Small intestine (tissue), 7 donors: ENCODE measurements around the gene MPP1. TPM values are rescaled to one million over a fixed set of nuclear protein-coding genes. Genes with fewer than 3 reads are reported as not detected.
A peak's percentile ranks its signal among the peaks of the same experiment; 100 is the strongest.

ENCODE experiments used
- DNase-seq, 2 donors: peaks; one replicate each; pipeline versions ENCODE4 v3.0.0 to v3.0.0-alpha.2; 2013
- FAIRE-seq: peaks from 2 replicates; lab custom pipeline; 2012; peaks lifted over from hg19 to GRCh38; lab: Jason Lieb, UNC
- H3K27ac ChIP-seq, 3 donors: one replicate each; pipeline ENCODE4 v1.5.1; 2013; ENCODE audit warnings: low read length in 2 of 3, mild to moderate bottlenecking in 2 of 3, control low read depth in 1 of 3, inconsistent platforms in 1 of 3, low read depth in 1 of 3, moderate library complexity in 1 of 3
- H3K27me3 ChIP-seq, 3 donors: one replicate each; pipeline ENCODE4 v1.6.1; 2013; ENCODE audit warnings: low read length in 3 of 3, inconsistent platforms in 1 of 3; ENCODE audit not compliant: control insufficient read depth in 3 of 3, insufficient read depth in 3 of 3
- H3K36me3 ChIP-seq, 3 donors: one replicate each; pipeline ENCODE4 v1.6.1; 2013; ENCODE audit warnings: low read length in 3 of 3, inconsistent platforms in 1 of 3, low read depth in 1 of 3, mild to moderate bottlenecking in 1 of 3, moderate library complexity in 1 of 3; ENCODE audit not compliant: control insufficient read depth in 3 of 3, insufficient read depth in 2 of 3
- H3K4me1 ChIP-seq, 3 donors: one replicate each; pipeline ENCODE4 v1.6.1; 2013; ENCODE audit warnings: low read length in 2 of 3, inconsistent platforms in 1 of 3, low read depth in 1 of 3, mild to moderate bottlenecking in 1 of 3, moderate library complexity in 1 of 3; ENCODE audit not compliant: control insufficient read depth in 3 of 3, insufficient read depth in 2 of 3
- H3K4me3 ChIP-seq, 3 donors: one replicate each; pipeline ENCODE4 v1.5.1; 2013; ENCODE audit warnings: low read length in 3 of 3, control low read depth in 1 of 3, inconsistent platforms in 1 of 3, low read depth in 1 of 3, mild to moderate bottlenecking in 1 of 3, moderate library complexity in 1 of 3
- H3K9me3 ChIP-seq, 2 donors: one replicate each; pipeline ENCODE4 v1.6.1; 2013; ENCODE audit warnings: low read depth in 1 of 2, low read length in 1 of 2; ENCODE audit not compliant: control insufficient read depth in 2 of 2, insufficient read depth in 1 of 2
- WGBS, 3 donors: extraction: QIAGEN DNeasy Blood & Tissue Kit; methylation state at CpG; one replicate each; pipeline ENCODE4 v1.1.7; 2013; 5-methylcytosine and 5-hydroxymethylcytosine counted together
- polyA plus RNA-seq, 4 donors: library from polyadenylated mRNA; stranded (reverse) in 3 of 4; unstranded in 1 of 4; fragments of 200-250 nt in 3 of 4; fragments of 120-200 nt in 1 of 4; gene quantifications; one replicate each; pipeline versions ENCODE4 v1.2.1 to v1.2.3, GENCODE V29; 2013
- donor health status: healthy with polysubstance abuse.
- donor health status: control.
- donor health status: control.
- donor health status: Bipolar disorder and iron deficiency.
- donor health status: healthy.

Gene MPP1
- polyA plus RNA-seq, 4 donors: 35.9 to 199 (median 87.7) TPM

GRCh38 chrX:154806837-154807501 lies 1.7 kb upstream of the MPP1 start:
- no peak overlapping the region for H3K4me3 ChIP-seq
- H3K27me3 ChIP-seq: no peaks in the 10 kb centered on the region
- no peaks in the 10 kb centered on the region for H3K36me3 ChIP-seq
- no peak overlapping the region for H3K27ac ChIP-seq
- DNase-seq: no peak
- WGBS, 3 donors: 88 to 97% (median 94%) methylated on average over 5 of the region's 5 CpGs
- no peak for FAIRE-seq
- H3K4me1 ChIP-seq: peaks cover 0 to 20% (median 0%) of the 10 kb centered on the region in 3 donors
- H3K9me3 ChIP-seq: no peaks in the 10 kb centered on the region

GRCh38 chrX:154805696-154806091 lies 409 bp upstream of the MPP1 start:
- DNase-seq (peak; percentile 79 to 82), FAIRE-seq (no peak)
- Histone ChIP-seq H3K4me3 (peak overlapping the region in 2 of 3 donors; percentile 73 to 84), H3K9me3 (no peaks in the 10 kb centered on the region), H3K27ac (peak overlapping the region; percentile 82 to 88 (median 84)), H3K27me3 (no peaks in the 10 kb centered on the region), H3K4me1 (peaks cover 0 to 30% (median 0%) of the 10 kb centered on the region in 3 donors), H3K36me3 (no peaks in the 10 kb centered on the region)
- WGBS, 3 donors: 7 to 35% (median 12%) methylated on average over 9 to 13 of the region's 13 CpGs

DNA sequence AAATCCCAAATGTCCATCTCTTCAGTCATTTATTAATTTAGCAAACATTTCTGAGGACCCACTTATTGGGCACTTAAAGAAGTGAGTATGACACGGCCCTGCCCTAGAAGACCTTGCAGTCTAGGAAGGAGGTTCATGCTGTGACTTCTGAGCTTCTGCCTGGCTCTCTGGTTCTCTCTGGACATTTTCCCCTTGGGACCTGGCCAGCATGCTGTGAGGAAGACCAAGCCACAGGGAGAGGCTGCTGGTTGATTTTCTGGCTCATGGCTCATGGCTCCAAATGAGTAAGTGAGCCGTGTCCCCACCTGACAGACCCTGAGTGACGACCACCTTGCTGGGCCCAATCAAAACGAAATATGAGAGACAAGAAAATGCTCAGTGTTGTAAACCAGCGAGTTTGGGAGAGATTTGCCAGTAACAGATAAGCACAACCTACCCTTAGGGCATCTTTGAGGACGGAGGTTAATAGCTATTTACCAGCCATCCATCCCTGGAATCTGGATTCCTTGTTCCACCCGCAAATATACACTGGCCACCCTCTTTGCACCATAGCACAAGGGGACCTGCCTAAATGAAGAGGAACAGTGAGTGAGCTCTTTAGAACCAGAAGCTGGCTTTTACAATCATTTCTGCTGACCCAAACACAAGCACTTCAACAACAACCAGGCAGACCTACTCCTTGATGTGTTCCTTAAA lies 876 bp downstream of the MPP1 start:
- Histone ChIP-seq H3K27me3 (no peaks in the 10 kb centered on the region), H3K4me3 (peak overlapping the region; percentile 51 to 84 (median 73)), H3K4me1 (peaks cover 0 to 37% (median 0%) of the 10 kb centered on the region in 3 donors), H3K36me3 (no peaks in the 10 kb centered on the region), H3K9me3 (no peaks in the 10 kb centered on the region), H3K27ac (peak overlapping the region; percentile 84 to 92 (median 86))
- WGBS, 3 donors: 15 to 32% (median 28%) methylated on average over 7 of the region's 7 CpGs
- no peak for FAIRE-seq
- peak in 1 of 2 donors; percentile 12 for DNase-seq

DNA sequence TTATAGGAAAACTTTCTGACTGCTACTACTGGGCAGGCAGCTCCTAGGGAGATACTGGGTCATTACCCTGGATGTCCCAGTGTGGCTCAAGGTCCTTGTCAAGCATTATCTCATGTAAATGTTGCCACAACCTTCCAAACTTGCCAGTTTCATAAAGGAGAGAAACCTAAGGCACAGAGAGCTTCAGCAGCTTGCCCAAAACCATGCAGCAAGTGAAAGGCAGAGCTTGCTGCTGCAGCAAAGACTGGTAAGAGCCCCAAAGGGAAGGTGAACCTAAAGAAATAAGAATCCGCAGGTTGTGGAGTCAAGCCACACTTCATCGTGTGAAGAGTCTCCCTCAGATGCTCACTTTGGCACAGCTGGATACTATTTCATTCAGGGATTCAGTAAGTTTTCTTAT lies 2.3 kb downstream of the MPP1 start:
- DNase-seq (peak in 1 of 2 donors; percentile 12), FAIRE-seq (no peak)
- 37 to 70% (median 56%) methylated on average over 2 of the region's 2 CpGs for whole genome bisulfite sequencing, 3 donors
- Histone ChIP-seq H3K27ac (peak overlapping the region; percentile 32 to 92 (median 49)), H3K36me3 (no peaks in the 10 kb centered on the region), H3K4me3 (peak overlapping the region in 1 of 3 donors; percentile 12), H3K27me3 (no peaks in the 10 kb centered on the region), H3K9me3 (no peaks in the 10 kb centered on the region), H3K4me1 (peaks cover 0 to 42% (median 0%) of the 10 kb centered on the region in 3 donors)

DNA sequence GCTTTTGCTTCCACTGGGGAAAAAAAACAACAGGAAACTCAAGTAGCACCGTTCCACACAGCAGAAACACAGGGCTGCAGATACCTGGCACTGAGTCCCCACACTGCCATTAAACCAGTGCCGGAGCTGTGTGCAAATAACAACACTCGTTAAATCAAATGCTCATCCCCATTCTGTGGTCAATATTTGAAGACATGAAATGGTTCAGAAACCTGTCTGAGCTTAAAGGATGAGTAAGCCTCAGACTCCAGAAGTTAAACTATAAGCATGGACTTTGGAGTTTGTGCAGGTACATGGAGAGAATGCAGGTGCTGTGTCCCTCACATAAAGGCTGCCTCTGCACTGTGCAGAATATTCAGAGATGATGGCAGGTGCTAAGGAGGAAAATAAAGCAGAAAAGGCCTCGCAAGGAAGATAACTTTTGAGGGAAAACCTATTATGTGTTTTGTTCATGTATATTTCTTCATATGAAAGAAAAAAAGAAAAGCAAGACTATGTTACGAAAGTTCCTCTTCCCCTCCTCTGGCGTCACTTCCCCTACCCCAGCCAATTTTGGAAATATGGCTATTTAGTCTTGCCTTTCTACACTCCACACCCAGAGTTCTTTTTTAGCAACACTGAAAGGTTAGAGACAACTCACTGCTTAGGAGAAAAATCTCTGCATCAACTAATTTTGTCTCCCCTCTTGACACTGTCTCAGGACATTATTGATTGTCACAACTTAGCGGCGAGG lies 4.6 kb downstream of the MPP1 start:
- FAIRE-seq (no peak), DNase-seq (peak; percentile 57 to 80)
- no peaks in the 10 kb centered on the region for H3K36me3 ChIP-seq
- WGBS, 3 donors: 23 to 57% (median 49%) methylated on average over 8 of the region's 8 CpGs
- H3K9me3 ChIP-seq: no peaks in the 10 kb centered on the region
- H3K27me3 ChIP-seq: no peaks in the 10 kb centered on the region
- H3K4me1 ChIP-seq: peaks cover 0 to 36% (median 0%) of the 10 kb centered on the region in 3 donors
- H3K4me3 ChIP-seq: no peak overlapping the region
- peak overlapping the region in 2 of 3 donors; percentile 87 to 90 for H3K27ac ChIP-seq

DNA sequence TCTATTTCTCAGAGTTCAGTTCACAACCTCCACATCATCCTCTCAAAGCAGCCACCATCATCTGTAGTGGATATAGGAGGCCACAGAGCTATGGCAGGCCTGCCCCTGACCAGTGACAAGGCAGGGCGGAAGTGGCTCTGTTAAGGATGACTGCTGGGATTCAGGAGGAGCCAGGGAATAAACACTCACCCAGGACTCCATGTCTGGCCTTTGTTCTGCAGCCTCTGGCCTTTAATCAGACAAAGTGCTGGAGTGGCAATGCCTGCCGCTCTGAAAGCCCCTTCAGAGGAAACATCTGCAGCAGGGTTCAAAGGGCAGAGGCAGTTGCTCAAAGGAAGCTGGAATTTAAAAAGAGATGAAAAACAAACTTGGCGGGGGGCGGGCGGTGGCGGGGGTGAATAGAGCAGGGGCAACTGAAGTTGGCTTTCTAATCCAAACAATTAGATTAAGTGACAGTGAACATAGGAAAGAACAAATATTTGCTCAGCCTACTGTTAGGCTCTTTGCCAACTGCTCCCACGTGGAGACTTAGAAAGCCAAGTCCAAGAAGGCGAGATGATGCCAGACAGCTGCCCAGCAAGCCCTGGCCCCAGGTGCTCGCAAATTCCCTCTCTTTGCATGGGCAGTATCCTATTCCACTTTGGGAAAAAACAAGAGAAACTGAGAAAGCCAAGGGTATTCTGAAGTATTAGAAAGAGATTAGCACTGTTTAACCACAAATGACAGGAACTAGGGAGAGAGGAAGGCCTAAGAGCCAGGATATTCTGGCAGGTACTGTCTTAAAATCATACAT lies 5.5 kb downstream of the MPP1 start:
- Histone ChIP-seq H3K27ac (peak overlapping the region; percentile 47 to 90 (median 87)), H3K4me3 (no peak overlapping the region), H3K9me3 (no peaks in the 10 kb centered on the region), H3K27me3 (no peaks in the 10 kb centered on the region), H3K36me3 (no peaks in the 10 kb centered on the region), H3K4me1 (peaks cover 0 to 34% (median 0%) of the 10 kb centered on the region in 3 donors)
- no peak for FAIRE-seq
- DNase-seq: peak; percentile 71
- WGBS, 3 donors: 17 to 33% (median 20%) methylated on average over 9 of the region's 9 CpGs

DNA sequence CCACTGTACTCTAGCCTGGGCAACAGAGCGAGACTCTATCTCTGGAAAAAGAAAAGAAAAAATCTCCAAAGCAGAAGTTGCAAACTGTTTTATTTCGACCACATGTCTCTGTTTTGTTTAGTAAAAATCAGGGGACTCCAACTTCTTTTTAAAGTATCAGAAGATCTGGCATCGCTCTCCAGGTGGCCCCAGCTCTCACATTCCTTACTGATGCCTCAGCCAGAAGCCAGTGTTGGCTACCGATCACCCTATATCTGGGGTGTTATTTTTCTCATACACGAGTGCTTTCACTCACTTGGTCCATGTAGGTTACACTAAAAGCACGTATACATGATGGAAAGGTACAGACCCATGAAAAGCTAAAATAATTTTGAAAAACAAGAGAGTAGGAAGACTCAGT lies 8.3 kb downstream of the MPP1 start:
- no peak overlapping the region for H3K27ac ChIP-seq
- no peaks in the 10 kb centered on the region for H3K36me3 ChIP-seq
- H3K9me3 ChIP-seq: no peaks in the 10 kb centered on the region
- 62 to 73% (median 68%) methylated on average over 6 of the region's 6 CpGs for WGBS, 3 donors
- H3K27me3 ChIP-seq: no peaks in the 10 kb centered on the region
- no peak for FAIRE-seq
- H3K4me1 ChIP-seq: peaks cover 0 to 26% (median 0%) of the 10 kb centered on the region in 3 donors
- DNase-seq: no peak
- H3K4me3 ChIP-seq: no peak overlapping the region
